Ecto neural progenitor cell (in vitro differentiated cells): ENCODE results near the gene MTUS2.

ENCODE experiments used
- DNase-seq: peaks from one replicate; pipeline ENCODE4 v3.0.0-alpha.2; 2018; ENCODE audit warnings: low spot score

MTUS2 gene

DNA sequence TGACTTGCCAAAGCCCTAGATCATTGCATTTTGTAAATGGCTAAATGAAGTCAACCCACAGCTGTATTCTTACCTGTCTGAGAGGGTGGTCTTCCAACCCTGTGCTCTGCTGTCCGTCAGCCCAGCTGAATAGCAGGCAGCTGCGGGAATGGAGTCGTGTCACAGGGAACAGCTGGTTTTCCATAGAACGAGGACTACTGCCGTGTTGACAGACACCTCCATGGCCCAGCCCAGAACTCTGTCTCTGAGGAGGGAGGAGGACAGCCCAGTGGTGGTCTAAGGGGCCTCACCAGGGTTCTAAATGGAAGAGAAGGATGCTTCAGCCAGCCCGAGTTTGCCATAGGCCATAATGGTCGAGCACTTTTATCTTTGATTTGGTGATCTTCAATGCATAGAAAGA is 664.7 kb downstream of the MTUS2 start:
- no peak for DNase-seq

DNA sequence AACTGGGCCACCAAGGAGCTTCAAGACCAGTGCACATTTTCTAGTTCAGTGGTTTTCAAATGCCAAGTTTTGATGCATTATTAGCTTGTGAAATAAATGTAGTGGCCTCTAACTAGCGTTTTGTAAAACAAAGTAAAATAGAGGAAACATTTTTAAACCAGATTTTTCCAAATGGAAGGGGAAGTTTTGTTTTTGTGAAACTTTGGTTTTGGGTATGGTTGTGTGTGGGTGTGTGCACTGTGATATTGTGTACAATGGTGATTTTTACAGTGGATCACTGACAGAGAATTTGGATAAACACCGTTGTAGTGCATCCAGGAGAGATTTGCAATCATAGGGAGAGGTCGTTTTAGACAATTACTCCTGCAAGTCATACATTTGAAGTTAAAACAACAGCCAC is 666.4 kb downstream of the MTUS2 start:
- no peak for DNase-seq

DNA sequence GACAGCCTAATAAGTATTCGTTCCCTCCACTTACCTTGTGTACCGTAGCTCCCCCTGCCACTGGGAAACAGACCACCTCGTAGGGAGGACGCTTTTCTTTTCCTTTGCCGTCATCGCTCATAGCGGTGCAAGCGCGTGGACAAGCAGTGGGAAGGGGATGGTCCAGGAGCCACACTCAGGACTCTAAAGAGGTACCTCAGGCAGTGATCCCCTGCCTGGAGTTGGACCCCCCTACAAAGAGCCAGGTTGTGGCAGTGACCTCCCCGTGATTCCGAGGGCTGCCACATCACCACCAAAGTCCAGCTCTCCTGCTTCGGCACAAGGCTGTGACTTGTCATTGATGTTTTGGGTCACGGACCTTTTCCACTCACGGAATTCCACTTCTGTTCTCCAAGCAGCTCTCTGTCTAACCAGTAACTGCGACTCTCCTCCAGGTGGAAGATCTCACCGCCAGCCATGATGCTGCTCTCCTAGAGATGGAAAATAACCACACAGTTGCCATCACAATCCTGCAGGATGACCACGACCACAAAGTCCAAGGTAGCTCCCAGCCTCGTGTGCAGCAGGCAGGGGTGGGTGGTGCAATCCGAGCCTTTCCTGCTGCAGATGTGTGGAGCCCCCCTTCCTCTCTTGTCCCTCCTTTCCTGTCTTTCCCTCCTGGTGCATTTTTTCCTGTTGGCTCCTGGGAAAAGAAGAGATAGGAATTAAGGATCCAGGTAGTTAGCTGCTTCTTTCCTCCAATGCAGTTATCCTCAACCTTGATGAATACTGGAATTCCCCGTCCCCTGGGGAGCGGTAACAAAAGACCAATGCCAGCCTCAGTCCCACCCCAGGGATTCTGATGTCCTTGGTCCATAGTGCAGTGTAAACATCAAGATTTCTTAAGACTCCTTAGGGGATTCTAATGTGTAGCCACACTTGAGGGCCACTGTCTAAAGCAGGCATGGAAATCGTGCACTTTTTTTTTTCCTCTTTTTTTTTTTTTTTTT is 667.6 kb downstream of the MTUS2 start:
- no peak for DNase-seq

- DNase-seq = no peak
Measured at GRCh38 chr13:29489650-29490560, 669.8 kb downstream of the MTUS2 start.

DNA sequence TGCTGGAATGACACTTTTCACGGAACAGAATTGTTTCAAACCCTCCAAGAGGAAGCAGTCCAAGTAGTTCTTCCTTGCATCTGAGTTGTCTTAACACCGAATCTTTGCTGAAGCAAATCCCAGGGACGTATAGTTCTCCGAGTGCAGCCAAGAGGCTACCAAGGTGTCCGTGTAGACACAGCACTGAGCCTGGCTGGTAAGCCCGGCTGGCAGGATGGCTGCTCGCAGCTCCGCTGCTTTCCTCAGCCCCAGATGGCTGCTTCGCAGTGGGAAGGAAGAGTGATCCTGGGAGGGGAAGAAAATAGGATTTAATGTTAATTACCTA is 670.4 kb downstream of the MTUS2 start:
- no peak for DNase-seq

GRCh38 chr13:29491248-29491647 is 671.1 kb downstream of the MTUS2 start:
- no peak for DNase-seq

DNA sequence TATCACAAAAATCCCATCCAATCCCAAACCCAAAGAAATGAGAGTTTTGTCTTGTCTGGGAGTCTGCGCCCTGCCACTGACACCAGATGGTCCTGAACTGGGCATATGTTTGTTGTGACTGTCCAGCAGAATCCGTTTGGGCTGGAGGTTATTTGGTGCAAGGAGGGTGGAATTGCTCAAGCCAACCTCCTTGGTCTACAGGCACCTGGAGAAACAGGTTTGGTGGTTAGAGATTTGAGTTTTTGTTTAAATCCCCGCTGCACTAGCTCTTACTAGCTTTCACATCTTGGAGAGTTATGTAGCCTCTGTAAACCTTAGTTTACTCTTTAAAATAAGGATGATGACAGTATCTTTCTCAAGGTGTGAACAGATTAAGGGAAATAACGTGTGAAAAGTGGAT is 673.7 kb downstream of the MTUS2 start:
- DNase-seq = no peak

GRCh38 chr13:29494520-29494919 is 674.4 kb downstream of the MTUS2 start:
- DNase-seq = no peak

DNA sequence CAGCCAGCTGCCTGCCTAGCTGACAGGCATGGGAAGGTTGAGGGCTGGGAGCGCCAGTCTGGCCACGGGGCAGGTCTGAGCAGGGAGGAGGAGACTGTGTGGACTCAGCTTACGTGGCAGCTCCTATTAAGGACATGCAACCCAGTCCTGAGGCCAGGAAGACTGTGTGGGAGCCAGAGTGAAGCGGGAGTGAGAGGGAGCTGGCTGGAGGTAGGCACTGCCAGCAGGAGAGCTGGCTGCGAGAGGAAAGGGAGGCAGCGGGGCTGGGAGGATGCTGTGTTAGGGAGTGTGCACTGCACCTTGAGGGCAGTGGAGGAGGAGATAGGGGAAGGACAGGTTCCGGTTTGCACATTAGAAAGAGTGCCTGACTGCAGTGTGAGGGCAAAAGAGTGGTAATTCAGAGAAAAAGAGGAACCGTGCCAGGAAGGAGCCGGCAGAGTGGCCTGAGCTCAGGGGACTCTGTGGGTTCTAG is 676.1 kb downstream of the MTUS2 start:
- DNase-seq = no peak

GRCh38 chr13:29497137-29497654 is 677.1 kb downstream of the MTUS2 start:
- DNase-seq = peak; percentile 66

DNA sequence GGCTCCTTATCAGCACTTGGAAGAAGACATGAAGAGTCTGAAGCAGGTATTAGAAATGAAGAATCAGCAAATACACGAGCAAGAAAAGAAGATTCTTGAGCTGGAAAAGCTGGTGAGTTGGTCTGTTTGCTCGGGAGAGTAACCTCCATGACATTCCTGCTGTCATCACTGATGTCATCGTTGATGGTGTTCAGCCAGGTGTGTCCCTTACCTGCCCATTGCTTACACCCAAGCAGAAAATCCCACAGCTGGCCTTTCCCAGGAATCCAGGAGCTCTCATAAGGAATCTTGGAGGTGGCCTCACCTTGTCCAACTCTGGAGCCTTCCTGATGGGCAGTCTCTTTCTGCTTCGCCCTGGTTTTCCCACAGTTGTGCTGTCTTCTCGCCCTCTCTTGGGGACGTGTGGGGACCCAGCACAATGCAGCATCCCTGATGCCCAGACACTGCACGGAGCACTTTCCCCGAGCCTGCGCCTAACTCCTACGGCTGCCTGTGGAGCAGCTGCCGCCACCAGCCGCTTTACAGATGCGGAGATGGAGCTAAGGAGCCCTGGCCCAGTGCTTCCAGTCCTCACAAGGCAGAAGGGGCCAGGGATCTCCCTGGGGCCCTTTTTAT is 678.4 kb downstream of the MTUS2 start:
- no peak for DNase-seq

- DNase-seq = no peak
Measured at GRCh38 chr13:29499506-29500165, 679.5 kb downstream of the MTUS2 start.

- no peak for DNase-seq
Measured at GRCh38 chr13:29500386-29500785, 680.2 kb downstream of the MTUS2 start.

DNA sequence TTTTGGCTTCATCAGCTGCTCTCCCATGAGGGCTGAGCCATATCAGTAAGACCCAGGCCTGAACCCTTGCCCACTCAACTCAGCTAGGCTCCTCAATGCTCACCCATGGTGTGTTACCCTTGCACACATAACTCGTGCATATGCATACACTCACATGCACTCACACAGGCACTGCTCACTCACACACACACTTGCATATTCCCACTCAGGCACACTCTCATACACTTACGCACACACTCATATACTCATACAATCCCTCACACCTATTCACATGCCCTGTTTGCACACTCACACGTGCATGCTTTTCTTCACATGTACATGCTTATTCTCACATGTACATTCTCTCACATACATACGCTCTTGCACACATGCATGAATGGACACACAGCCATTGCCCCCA is 681.5 kb downstream of the MTUS2 start:
- DNase-seq = no peak

DNA sequence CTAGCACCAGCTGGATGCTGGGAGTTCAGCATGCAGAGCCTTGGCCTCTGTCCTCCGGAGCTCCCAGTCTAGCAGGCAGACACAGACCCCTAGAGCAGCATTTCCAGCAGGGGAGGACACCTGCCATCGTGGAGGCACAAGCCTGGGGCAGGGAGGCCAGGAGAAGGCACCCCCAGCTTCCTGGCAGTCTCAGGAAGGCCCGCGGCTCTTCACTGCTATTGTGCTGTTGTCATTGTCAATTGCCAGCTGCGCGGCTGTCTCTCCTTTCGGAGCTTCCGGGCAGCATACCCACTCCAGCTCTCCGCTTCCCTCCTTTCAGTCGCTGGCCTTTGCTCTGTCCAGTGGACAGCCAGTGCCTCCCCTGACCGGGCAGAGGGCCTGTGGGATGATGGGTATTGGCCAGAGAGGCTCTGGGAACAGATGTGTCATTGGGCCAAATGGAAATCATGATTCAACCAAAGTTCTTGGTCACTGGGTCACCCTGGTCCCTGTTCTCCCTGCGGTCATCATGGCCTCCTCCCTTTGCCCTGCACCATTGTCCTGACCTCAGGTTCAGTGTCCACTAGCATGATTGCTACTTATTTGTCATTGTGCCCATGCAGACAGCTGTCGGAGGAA is 682.4 kb downstream of the MTUS2 start:
- DNase-seq = no peak

DNA sequence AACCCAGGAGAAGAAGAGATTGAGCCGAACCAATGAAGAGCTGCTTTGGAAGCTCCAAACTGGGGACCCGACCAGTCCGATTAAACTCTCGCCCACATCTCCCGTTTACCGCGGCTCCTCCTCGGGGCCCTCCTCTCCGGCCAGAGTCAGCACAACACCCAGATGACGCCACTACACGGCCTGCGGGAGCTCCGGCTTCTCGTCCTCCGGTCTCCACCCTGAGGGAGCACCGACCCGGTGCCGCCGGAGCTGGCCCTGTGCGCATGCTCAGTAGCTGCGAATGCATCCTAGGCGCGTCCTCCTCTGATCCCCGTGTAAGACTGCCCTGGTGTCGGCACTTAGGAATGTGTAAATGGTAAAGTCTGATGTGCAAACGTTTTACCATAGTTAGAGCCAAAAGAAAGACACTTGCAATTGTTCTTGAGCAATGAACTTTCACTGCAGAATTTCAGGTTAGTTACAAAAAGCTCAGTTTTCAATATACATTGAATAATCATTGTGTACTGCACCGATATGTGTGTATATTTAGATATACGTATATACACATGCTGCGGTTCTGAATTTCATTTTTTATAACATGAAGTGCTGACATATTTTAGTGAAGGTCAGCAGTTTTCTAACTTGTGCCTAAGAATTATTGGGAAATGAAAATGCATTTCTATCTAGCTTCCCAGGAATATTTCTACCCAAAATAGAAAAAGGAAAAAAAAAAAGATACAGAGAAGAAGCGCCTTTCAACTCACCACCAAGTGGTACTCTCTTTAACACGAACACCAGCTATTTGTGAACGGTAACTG is 683.1 kb downstream of the MTUS2 start:
- DNase-seq = peak; percentile 76

- no peak for DNase-seq
Measured at GRCh38 chr13:29504691-29505090, 684.6 kb downstream of the MTUS2 start.

DNA sequence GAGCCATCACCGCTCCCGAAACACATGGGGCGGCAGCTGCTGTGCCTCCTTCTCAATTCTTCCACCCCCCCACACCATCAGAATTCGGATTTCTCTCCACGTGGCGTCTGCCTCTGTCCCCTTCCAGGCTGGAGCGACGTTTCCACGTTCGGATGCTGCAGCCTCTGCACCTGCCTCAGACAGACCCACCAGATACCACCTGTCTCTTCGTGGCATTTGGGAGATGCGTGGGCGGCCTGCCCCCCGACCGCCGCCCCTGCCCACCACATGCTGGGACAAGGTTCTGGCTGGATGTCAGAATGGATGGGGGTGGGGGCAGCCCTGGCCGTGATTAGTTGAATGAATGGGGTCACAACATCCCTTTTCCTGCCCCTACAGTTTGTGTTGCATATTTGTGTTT is 685.4 kb downstream of the MTUS2 start:
- no peak for DNase-seq

- no peak for DNase-seq
Measured at GRCh38 chr13:29505950-29506349, 685.8 kb downstream of the MTUS2 start.

GRCh38 chr13:29507356-29507755 is 687.2 kb downstream of the MTUS2 start:
- DNase-seq = no peak
